GM21528 (cell line): Measurements from ENCODE around the gene MKRN1.
"Not testable (repeated sequence)": the region's sequence is repeated elsewhere in the genome, so short reads cannot be mapped to it uniquely, and the experiment has no call there.

Experiments used
- ATAC-seq: cut with Tn5 transposase; IDR thresholded peaks from one replicate; pipeline ENCODE4 v1.9.1; 2021; ENCODE audit warnings: mild to moderate bottlenecking, moderate library complexity; ENCODE audit not compliant: unreplicated experiment, low FRiP score

The MKRN1 gene

GRCh38 chr7:140441519-140441918 is 37.8 kb downstream of the MKRN1 start:
- no peak for ATAC-seq

DNA sequence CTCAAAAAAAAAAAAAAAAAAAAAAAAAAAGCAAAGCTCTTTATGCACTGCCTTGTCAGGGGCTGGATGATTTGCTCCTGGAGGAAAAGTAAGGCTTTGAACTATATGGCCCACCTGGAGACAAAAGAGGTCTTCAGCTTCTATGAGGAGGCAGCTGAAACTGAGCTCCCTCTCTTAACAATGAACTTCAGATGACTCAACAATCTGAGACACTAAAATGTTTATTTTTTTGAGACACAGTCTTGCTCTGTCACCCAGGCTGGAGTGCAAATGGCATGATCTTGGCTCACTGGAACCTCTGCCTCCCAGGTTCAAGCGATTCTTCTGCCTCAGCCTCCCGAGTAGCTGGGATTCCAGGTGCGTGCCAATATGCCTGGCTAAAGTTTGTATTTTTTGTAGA is 38.7 kb downstream of the MKRN1 start:
- no peak for ATAC-seq

GRCh38 chr7:140439359-140439758 is 39.9 kb downstream of the MKRN1 start:
- ATAC-seq = no peak

DNA sequence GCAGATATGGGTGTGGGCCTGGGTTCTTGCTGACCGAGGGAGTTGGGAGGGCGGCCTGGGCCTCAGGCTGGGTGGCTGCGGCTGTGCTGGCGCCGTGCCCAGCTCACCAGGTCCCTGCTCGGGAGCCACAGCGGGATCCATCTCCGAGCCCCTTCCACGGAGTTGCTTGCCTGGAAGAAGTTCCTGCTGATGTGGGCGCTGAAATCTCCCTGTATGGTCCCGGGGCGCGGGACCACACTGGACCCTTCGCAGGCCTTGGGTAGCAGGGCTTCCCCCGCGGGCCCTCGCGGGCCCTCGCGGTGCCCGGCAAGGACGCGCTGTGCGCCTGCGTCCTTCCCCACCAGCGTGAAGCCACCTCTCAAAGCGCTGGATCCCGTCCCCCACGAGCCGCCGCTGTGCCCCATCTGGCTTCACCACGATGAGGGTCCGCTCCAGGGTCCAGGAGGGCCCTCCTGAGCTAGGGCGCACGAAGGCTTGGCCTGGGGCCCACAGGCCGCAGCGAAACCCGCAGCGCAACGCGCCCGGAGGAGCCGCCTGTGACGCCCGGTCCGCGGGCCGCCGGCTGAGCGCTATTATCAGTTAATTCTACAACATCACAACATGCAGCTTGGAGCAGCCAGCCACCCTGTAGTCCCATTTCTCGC is 43.9 kb downstream of the MKRN1 start:
- no peak for ATAC-seq

GRCh38 chr7:140433396-140433795 is 45.9 kb downstream of the MKRN1 start:
- no peak for ATAC-seq

DNA sequence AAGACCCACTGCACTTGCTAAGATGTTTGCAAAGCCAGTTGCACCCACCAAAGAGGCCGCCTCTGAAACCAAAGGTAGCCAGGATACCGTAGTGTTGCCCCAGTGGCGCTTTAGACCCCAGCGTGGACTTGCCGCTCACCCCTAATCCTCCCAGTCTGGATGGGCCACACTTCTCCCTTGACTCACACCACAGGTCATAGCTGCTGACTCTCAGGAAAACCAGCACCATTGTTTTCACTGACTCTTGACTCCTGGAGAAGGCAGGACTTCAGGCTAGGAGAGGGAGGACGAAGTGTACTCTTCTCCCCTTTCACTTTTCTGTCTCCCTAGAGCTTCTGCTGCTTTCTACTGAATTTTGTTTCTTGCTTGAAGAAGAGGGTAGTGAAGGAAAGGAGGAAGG is 53.2 kb downstream of the MKRN1 start:
- no peak for ATAC-seq

DNA sequence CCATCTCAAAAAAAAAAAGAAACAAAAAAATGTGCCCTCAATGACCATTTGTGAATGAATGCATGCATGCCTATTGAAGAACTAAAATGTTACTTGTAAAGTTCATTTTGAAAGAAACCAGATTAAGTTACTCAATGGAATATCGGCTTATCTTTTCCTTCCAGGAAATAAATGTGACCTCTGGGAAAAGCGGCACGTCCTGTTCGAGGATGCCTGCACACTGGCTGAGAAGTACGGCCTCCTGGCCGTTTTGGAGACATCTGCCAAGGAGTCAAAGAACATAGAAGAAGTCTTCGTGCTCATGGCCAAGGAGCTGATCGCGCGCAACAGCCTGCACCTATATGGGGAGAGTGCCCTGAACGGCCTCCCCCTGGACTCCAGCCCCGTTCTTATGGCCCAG is 53.6 kb downstream of the MKRN1 start:
- no peak for ATAC-seq

DNA sequence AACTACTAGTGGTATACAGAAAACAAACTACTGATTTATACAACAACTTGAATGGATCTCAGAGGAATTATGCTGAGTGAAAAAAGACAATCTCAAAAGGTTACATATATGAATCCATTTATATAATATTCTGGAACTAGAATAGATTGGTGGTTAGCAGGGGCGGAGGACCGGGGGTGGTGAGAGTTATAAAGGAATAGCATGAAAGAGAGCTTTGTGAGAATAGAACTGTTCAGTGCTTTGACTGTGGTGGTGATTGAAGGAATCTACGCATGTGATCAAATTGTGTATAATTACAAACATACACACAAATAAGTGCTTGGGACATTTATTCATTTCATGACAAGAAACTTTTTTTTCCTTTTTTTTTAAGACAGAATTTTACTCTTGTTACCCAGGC is 55.8 kb downstream of the MKRN1 start:
- ATAC-seq = no peak

DNA sequence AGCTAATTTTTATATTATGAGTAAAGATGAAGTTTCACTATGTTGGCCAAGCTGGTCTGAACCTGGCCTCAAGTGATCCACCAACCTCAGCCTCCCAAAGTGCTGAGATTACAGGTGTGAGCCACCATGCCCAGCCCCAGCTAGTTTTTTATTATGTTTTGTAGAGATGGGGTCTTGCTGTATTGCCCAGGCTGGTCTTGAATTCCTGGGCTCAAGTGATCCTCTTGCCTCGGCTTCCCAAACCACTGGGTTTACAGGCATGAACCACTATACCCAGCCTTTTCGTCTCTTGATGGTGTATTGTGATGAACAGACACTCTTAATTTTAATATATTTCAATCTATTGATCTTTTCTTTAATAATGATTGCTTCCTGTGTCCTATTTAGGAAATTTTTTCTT is 57.8 kb downstream of the MKRN1 start:
- ATAC-seq = no peak

DNA sequence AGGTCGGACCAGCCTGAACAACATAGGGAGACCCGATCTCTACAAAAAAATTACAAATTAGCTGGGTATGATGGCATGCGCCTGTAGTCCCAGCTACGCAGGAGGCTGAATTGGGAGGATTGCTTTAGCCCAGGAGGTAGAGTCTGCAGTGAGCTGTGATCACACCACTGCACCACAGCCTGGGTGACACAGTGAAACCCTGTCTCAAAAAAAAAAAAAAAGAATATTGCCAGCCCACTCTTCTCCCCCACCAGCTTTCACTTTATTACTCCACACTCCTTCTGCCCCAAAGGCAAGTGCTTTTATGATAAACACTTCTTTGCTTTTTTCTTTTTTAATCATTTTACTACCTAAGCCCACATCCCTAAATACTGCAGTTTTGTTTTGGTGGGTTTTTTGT is 60.7 kb downstream of the MKRN1 start:
- ATAC-seq = no peak

GRCh38 chr7:140418156-140418472 is 61.2 kb downstream of the MKRN1 start:
- ATAC-seq = not testable (repeated sequence)

GRCh38 chr7:140417456-140418155 is 61.7 kb downstream of the MKRN1 start:
- ATAC-seq = no peak

DNA sequence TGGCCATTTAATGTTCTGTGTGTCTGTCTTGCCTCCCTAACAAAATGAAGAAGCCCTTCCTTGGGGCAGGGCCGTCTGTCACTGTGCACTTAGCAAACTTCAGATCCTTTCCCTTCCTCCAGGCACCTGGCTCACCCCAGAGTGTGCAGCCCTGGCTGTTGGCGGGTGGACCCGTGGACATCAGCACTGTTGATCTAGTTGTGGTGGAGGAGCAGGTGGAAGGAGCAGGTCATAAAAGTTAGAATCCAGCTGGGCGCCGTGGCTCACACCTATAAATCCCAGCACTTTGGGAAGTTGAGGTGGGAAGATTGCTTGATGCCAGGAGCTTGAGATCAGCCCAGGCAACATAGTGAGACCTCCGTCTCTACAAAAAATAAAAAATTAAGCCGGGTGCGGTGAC is 62.7 kb downstream of the MKRN1 start:
- ATAC-seq = no peak

DNA sequence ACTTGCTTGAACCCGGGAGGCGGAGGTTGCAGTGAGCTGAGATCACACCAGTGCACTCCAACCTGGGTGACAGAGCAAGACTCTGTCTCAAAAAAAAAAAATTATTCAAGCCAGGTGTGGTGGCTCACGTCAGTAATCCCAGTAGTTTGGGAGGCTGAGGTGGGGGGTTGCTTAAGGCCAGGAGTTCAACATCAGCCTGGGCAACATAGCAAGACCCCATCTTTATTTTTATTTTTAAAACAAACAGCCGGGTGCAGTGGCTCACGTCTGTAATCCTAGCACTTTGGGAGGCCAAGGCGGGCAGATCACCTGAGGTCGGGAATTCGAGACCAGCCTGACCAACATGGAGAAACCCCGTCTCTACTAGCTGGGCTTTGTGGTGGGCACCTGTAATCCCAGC is 63.5 kb downstream of the MKRN1 start:
- ATAC-seq = not testable (repeated sequence)

DNA sequence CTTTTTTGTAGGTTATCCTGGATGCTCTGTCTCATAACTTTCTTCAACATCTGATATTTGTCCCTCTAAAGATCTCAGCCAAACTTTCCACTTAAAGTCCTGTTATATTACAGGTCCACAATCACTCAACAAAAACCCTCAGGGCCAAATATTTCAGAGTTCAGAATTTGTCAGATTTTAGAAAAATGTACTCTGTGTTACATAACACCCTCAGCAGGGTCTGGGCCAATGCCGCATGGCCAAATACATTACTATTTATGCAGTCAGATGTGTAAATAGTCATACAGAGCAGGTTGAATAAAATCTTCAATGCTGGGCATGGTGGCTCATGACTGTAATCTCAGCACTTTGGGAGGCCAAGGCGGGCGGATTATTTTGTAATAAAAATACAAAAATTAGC is 63.9 kb downstream of the MKRN1 start:
- no peak for ATAC-seq

GRCh38 chr7:140404565-140405065 is 74.7 kb downstream of the MKRN1 start:
- ATAC-seq = no peak

DNA sequence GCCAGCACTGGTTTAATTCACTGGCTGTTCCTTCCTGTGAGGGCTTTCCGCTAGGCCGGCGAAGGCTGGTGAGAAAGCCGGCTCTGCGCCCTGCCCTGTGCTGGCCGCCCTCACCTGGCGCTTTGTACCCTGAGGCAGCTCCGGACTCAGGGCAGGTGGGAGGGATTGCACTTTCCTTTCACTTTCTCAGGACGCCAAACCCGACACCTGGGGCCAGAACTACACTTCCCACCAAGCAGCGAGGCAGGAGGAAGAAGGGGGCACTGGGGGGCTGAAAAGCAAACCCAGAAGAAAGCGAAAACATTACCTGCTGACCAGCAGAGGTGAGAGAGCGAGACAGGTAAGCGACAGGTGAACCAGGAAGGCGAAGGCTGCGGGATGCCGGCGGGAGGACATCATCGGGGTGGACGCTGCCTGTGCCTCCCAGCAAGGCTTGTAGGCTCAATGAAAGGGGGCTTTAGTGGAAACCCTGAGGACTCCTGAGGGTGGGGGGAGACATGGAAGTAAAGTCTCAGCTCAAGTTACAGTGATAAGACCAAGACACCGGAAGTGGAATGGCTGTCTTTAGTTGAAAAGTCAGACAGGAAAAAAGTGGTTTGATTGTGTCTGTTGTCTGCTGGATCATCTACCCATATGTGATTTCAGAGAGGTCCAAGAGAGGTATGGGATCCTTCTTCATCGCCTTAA is 75.3 kb downstream of the MKRN1 start, which contains the start of gene RAB19:
RAB19 (plus strand) TSS at position 181 of the 687 bp plus-strand sequence. CDS start 3,589 bp downstream, outside the sequence.
- ATAC-seq = no peak
